ENCODE results near the gene DNAJC3.
"Not testable (repeated sequence)": the region's sequence is repeated elsewhere in the genome, so short reads cannot be mapped to it uniquely, and the experiment has no call there.

Gene DNAJC3

DNA sequence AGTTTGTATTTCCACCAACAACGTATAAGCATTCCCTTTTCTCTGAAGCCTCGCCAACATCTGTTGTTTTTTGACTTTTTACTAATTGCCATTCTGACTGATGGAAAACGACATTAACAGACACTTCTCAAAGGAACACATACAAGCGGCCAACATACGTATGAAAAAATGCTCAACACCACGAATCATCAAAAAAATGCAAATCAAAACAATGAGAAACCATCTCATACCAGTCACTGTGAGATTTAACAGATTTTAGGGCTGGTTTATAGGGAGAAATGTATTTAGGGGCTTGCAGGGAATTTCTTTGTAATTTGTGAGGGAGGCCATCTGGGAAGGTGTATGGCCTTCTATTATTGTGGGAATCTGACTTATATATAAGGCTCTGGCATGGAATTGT is 29.6 kb upstream of the DNAJC3 start:
- no peak overlapping the region for H3K4me3 ChIP-seq (ENCODE audit: low read length)
- TF ChIP-seq, protein P1, sequence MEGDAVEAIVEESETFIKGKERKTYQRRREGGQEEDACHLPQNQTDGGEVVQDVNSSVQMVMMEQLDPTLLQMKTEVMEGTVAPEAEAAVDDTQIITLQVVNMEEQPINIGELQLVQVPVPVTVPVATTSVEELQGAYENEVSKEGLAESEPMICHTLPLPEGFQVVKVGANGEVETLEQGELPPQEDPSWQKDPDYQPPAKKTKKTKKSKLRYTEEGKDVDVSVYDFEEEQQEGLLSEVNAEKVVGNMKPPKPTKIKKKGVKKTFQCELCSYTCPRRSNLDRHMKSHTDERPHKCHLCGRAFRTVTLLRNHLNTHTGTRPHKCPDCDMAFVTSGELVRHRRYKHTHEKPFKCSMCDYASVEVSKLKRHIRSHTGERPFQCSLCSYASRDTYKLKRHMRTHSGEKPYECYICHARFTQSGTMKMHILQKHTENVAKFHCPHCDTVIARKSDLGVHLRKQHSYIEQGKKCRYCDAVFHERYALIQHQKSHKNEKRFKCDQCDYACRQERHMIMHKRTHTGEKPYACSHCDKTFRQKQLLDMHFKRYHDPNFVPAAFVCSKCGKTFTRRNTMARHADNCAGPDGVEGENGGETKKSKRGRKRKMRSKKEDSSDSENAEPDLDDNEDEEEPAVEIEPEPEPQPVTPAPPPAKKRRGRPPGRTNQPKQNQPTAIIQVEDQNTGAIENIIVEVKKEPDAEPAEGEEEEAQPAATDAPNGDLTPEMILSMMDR (conservative IDR thresholded peaks at IDR 0.05; ENCODE audit: low read depth, low read length), result no peak
- DNase-seq (ENCODE audit: low read depth), result no peak

DNA sequence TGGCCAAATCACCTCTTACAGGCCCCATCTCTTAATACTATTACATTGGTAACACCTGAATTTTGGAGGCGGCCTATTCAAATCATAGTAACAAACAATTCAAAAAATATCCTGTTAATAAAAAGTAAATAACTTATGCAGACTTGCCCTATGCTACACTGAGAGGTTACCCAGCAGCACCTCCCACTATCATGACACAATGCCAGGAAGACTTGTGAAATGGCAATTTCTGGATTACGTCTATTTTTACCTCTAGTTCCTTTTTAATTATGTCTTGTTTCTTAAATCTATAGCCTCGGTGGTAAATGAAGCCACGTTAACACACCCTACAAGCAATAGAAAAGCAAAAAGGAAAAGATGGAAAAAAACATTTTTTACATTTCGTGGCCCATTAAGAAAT is 26.2 kb upstream of the DNAJC3 start:
- no peak overlapping the region for H3K4me3 ChIP-seq (ENCODE audit: low read length)
- no peak for DNase-seq (ENCODE audit: low read depth)
- TF ChIP-seq, protein P1 (conservative IDR thresholded peaks at IDR 0.05; ENCODE audit: low read depth, low read length), result no peak

DNA sequence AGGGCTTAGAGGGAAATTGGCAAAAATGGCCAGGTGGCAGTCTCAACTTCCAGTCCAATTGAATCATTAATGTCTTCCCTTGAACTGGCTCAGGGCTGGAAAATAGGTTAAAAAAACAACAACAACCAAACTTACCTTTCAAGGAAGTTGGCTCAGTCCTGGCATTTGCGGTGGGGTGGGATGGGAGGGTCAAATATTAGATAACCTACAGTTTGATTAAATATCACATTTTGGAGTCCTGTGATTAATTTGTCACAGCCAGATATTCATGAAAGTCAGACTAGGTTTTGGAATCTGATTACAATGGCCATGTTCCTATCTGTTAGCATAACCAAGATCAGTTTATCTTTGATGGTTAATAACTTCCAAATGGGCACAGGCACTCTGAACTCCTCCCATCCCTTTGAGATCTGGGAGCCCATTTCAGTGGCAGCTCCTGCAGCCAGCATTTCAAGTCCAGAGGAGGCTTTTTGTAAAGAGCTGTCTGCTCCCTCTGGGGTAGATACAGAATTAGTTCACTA is 24.6 kb upstream of the DNAJC3 start:
- TF ChIP-seq, protein P1 (conservative IDR thresholded peaks at IDR 0.05; ENCODE audit: low read depth, low read length), result no peak
- no peak overlapping the region for H3K4me3 ChIP-seq (ENCODE audit: low read length)
- DNase-seq (ENCODE audit: low read depth), result no peak

DNA sequence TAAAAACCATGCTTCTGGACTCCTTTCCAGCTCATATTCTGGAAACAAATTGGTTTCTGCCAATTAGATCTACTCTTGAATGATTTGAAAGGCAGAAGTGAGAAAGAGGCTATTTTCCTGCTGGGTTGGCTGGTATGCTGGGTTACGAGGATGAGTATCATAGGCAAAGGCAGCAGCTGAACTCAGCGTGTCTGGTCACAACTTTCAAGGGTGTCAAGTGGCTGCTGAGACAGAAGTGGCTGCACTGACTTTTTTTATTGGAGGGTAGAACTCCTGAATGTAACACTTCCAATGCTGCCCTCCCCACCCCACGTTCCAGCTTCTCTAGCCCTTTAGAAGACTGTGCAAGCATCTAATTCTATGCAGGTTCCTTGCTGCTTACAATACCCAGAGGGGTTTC is 24.1 kb upstream of the DNAJC3 start:
- no peak for DNase-seq (ENCODE audit: low read depth)
- H3K4me3 ChIP-seq (ENCODE audit: low read length), result no peak overlapping the region
- TF ChIP-seq, protein P1 (conservative IDR thresholded peaks at IDR 0.05; ENCODE audit: low read depth, low read length), result no peak

DNA sequence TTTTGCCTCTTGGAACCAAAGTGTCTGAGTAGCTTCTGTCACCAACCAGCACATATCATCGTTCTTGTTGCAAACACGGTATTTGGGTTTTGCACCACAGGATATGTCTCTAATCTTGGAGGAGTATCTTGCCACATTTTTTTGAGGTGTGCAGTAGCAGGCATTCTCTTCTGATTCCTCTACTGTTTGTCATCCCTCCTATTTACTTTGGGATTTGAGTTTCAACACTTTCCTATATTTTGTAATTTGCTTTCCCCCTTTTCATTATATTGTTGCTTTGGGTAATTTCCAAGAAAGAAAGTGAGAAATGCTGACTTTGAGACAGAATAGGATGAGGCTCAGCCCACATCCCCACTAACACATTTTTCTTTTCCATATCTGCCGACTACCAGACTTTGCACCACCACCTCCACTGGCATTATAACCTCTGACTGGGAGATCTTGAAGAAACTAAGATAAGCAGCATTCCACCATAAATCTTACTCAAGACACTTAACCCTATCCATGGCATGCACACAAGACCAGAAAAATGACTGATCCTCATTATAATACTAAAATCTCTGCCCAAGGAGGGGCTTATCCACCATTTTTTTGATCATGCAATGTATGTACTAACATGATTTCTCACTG is 20.4 kb upstream of the DNAJC3 start:
- no peak for DNase-seq (ENCODE audit: low read depth)
- TF ChIP-seq, protein P1 (conservative IDR thresholded peaks at IDR 0.05; ENCODE audit: low read depth, low read length), result no peak
- no peak overlapping the region for H3K4me3 ChIP-seq (ENCODE audit: low read length)

DNA sequence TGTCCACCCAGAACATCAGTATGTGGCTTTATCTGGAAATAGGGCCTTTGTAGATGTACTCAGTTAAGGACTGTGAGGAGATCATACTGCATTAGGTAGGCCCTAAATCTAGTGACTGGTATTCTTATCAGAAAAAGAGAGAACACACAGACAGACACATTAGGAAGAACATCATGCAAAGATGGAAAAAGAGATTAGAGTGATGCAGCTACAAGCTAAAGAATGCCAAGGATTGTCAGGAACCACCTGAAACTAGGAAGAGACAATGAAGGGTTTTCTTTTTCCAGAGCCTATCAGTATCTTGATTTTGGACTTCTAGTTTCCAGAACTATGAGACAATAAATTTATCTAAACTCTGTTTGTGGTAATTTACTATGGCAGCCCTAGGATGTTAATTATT is 17.4 kb upstream of the DNAJC3 start:
- TF ChIP-seq, protein P1 (conservative IDR thresholded peaks at IDR 0.05; ENCODE audit: low read depth, low read length), result no peak
- no peak for DNase-seq (ENCODE audit: low read depth)
- no peak overlapping the region for H3K4me3 ChIP-seq (ENCODE audit: low read length)

DNA sequence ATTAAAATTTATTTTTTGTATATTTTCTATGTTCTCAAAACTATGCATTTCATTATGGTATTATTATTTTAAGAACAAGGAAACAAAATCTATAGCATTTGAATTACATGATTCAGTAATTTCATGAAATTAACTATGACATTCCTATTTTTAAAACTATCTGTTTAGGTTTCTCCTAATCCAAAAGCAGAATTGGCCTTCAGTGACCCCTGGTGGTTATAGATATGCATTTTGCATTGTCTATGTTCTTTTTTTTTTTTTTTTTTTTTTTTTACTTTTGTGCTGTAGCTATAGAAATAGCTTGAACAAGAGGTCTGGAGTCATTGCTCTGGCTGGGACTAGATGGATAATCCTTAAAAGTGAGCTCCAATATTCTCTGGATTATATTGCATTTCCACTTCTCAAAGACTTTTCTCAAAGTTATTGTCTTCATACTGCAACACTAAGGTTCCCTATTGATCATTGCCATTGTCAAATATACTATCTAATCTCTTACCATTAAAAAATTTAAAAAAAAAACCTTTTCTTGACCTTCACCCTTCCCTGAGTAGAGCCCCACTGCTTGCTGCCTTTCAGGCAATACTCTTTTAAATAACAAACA is 15.9 kb upstream of the DNAJC3 start:
- TF ChIP-seq, protein P1 (conservative IDR thresholded peaks at IDR 0.05; ENCODE audit: low read depth, low read length), result peak; percentile 67
- no peak overlapping the region for H3K4me3 ChIP-seq (ENCODE audit: low read length)
- DNase-seq (ENCODE audit: low read depth), result no peak

DNA sequence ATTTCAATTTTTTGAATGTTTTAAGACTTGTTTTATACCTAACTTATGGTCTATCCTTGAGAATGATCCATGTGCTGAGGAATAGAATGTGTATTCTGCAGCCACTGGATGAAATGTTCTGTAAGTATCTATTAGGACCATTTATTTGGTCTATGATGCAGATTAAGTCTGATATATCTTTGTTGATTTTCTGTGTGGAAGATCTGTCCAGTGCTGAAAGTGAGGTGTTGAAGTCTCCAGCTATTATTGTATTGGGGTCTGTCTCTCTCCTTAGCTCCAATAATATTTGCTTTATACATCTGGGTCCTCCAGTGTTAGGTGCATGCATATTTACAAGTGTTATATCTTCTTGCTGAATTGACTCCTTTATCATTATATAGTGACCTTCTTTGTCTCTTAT is 9.7 kb upstream of the DNAJC3 start:
- not testable (repeated sequence) for DNase-seq (ENCODE audit: low read depth); H3K4me3 ChIP-seq (ENCODE audit: low read length)

Data from retinal pigment epithelial cell (primary cell).